Neural cell (in vitro differentiated cells): ENCODE measurements around the gene IL2RG. TPM values are rescaled to one million over a fixed set of nuclear protein-coding genes. Genes with fewer than 3 reads are reported as not detected.

Experiments used
- H2AFZ ChIP-seq: fragments of 200-600, 300-800 bp; sonication (generic), shearing (Covaris generic); 2 replicates; pipeline ENCODE4 v1.6.0; 2014; ENCODE audit warnings: low read depth, mild to moderate bottlenecking, antibody characterized with exemption, low read length, moderate library complexity
- H3F3A ChIP-seq: fragments of 200-600 bp; shearing (Covaris generic); 2 replicates; pipeline ENCODE4 v1.6.1; 2016; ENCODE audit warnings: mild to moderate bottlenecking, moderate library complexity, mixed read lengths, antibody characterized with exemption, low read length; ENCODE audit not compliant: insufficient read depth, poor library complexity, severe bottlenecking
- H3K27ac ChIP-seq: fragments of 200-600, 300-800 bp; sonication (generic), shearing (Covaris generic); 2 replicates; pipeline ENCODE4 v1.5.1; 2014; ENCODE audit warnings: mild to moderate bottlenecking, low read length, moderate library complexity
- H3K27me3 ChIP-seq: fragments of 300-800, 200-600 bp; sonication (generic), shearing (Covaris generic); 2 replicates; pipeline ENCODE4 v1.6.0; 2014; ENCODE audit warnings: mild to moderate bottlenecking, low read depth, low read length, moderate library complexity; ENCODE audit not compliant: insufficient read depth
- H3K36me3 ChIP-seq: fragments of 300-800, 200-600 bp; sonication (generic), shearing (Covaris generic); 2 replicates; pipeline ENCODE4 v1.5.1; 2014; ENCODE audit warnings: mild to moderate bottlenecking, antibody characterized with exemption, low read length, moderate library complexity; ENCODE audit not compliant: insufficient read depth
- H3K4me2 ChIP-seq: fragments of 300-800, 200-600 bp; sonication (generic), shearing (Covaris generic); 2 replicates; pipeline ENCODE4 v1.6.0; 2014; ENCODE audit warnings: mild to moderate bottlenecking, low read length
- H3K4me3 ChIP-seq: fragments of 300-800, 200-600 bp; sonication (generic), shearing (Covaris generic); 2 replicates; pipeline ENCODE4 v1.5.1; 2014; ENCODE audit warnings: mild to moderate bottlenecking, low read length, moderate library complexity
- H3K79me2 ChIP-seq: fragments of 200-600 bp; shearing (Covaris generic); replicated peaks from 2 replicates; pipeline ENCODE4 v1.6.0; 2014; ENCODE audit warnings: mild to moderate bottlenecking, low read length, moderate library complexity; ENCODE audit not compliant: insufficient read depth
- H3K9ac ChIP-seq: fragments of 300-800, 200-600 bp; sonication (generic), shearing (Covaris generic); 2 replicates; pipeline ENCODE4 v1.6.1; 2016; ENCODE audit warnings: mild to moderate bottlenecking, low read length, mixed read lengths
- H3K9me2 ChIP-seq: fragments of 200-600 bp; shearing (Covaris generic); 2 replicates; pipeline ENCODE4 v1.6.1; 2016; ENCODE audit warnings: mild to moderate bottlenecking, low read length, mixed read lengths; ENCODE audit not compliant: insufficient read depth
- H3K9me3 ChIP-seq: fragments of 200-600, 300-800 bp; sonication (generic), shearing (Covaris generic); 2 replicates; pipeline ENCODE4 v1.6.1; 2016; ENCODE audit warnings: mild to moderate bottlenecking, mixed run types, low read length, moderate library complexity, mixed read lengths
- H4K20me1 ChIP-seq: fragments of 200-600 bp; shearing (Covaris generic); 2 replicates; pipeline ENCODE4 v1.6.1; 2016; ENCODE audit warnings: mild to moderate bottlenecking, mixed run types; ENCODE audit not compliant: insufficient read depth
- EP300 ChIP-seq: fragments of 450-650 bp; conservative IDR thresholded peaks from 2 replicates; pipeline ENCODE4 v1.6.1; 2014; ENCODE audit warnings: antibody characterized with exemption, mild to moderate bottlenecking, moderate library complexity; ENCODE audit not compliant: poor library complexity, severe bottlenecking
- EZH2 ChIP-seq: fragments of 200-600, 300-800 bp; shearing (Covaris generic), sonication (generic); IDR thresholded peaks from 2 replicates; pipeline ENCODE4 v1.6.1; 2014; ENCODE audit warnings: antibody characterized with exemption, low read length, borderline replicate concordance, mild to moderate bottlenecking; ENCODE audit not compliant: insufficient read depth, poor library complexity, severe bottlenecking
- MXI1 ChIP-seq: fragments of 450-650 bp; conservative IDR thresholded peaks from 2 replicates; pipeline ENCODE4 v1.6.1; 2014; ENCODE audit warnings: antibody characterized with exemption, mild to moderate bottlenecking; ENCODE audit not compliant: poor library complexity, severe bottlenecking
- POLR2AphosphoS5 ChIP-seq: IDR thresholded peaks from 2 replicates; pipeline ENCODE4 v1.6.1; 2012
- RAD21 ChIP-seq: fragments of 450-650 bp; conservative IDR thresholded peaks from 2 replicates; pipeline ENCODE4 v1.6.1; 2014; ENCODE audit warnings: antibody characterized with exemption, mild to moderate bottlenecking, moderate library complexity
- SMC3 ChIP-seq: fragments of 450-650 bp; conservative IDR thresholded peaks from 2 replicates; pipeline ENCODE4 v1.6.1; 2014; ENCODE audit warnings: antibody characterized with exemption, mild to moderate bottlenecking, moderate library complexity; ENCODE audit not compliant: poor library complexity
- TAF1 ChIP-seq: IDR thresholded peaks from 2 replicates; pipeline ENCODE4 v1.6.1; 2012; ENCODE audit warnings: low read depth
- polyA minus RNA-seq: library from RNA; depleted of rRNA, polyadenylated mRNA; stranded (reverse); fragments of >200 nt; gene quantifications from 2 replicates; pipeline ENCODE4 v1.2.3, GENCODE V29; 2014
- polyA plus RNA-seq: library from polyadenylated mRNA; depleted of rRNA; stranded (reverse); fragments of >200 nt; gene quantifications from 2 replicates; pipeline ENCODE4 v1.2.3, GENCODE V29; 2014
- TF ChIP-seq, protein P1 (sequence below): fragments of 450-650 bp; IDR thresholded peaks from 2 replicates; pipeline ENCODE4 v1.5.1; 2014; ENCODE audit warnings: antibody characterized with exemption, mild to moderate bottlenecking, moderate library complexity; ENCODE audit not compliant: poor library complexity, severe bottlenecking
- TF ChIP-seq, protein P2 (sequence below): IDR thresholded peaks from 2 replicates; pipeline ENCODE4 v1.6.1; 2012; ENCODE audit warnings: borderline replicate concordance

IL2RG gene
- polyA plus RNA-seq (not detected in 2 replicates), polyA minus RNA-seq (not detected in 2 replicates)

- Histone ChIP-seq H3K9me2 (no peaks in the 10 kb centered on the region), H3K36me3 (no peaks in the 10 kb centered on the region), H3K27me3 (no peaks in the 10 kb centered on the region), H3F3A (no peaks in the 10 kb centered on the region), H2AFZ (no peak within 1 kb of the TSS), H3K4me2 (no peak within 1 kb of the TSS), H3K9me3 (no peaks in the 10 kb centered on the region), H3K4me3 (no peak within 1 kb of the TSS), H3K9ac (no peak within 1 kb of the TSS), H3K79me2 (no peaks in the 10 kb centered on the region), H3K27ac (no peak within 1 kb of the TSS), H4K20me1 (no peaks in the 10 kb centered on the region)
- no peak for TF ChIP-seq MXI1
- no peak for TF ChIP-seq EP300
- TF ChIP-seq, protein P1, sequence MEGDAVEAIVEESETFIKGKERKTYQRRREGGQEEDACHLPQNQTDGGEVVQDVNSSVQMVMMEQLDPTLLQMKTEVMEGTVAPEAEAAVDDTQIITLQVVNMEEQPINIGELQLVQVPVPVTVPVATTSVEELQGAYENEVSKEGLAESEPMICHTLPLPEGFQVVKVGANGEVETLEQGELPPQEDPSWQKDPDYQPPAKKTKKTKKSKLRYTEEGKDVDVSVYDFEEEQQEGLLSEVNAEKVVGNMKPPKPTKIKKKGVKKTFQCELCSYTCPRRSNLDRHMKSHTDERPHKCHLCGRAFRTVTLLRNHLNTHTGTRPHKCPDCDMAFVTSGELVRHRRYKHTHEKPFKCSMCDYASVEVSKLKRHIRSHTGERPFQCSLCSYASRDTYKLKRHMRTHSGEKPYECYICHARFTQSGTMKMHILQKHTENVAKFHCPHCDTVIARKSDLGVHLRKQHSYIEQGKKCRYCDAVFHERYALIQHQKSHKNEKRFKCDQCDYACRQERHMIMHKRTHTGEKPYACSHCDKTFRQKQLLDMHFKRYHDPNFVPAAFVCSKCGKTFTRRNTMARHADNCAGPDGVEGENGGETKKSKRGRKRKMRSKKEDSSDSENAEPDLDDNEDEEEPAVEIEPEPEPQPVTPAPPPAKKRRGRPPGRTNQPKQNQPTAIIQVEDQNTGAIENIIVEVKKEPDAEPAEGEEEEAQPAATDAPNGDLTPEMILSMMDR = no peak
- no peak for TF ChIP-seq EZH2
- no peak for TF ChIP-seq TAF1
- TF ChIP-seq, protein P2, sequence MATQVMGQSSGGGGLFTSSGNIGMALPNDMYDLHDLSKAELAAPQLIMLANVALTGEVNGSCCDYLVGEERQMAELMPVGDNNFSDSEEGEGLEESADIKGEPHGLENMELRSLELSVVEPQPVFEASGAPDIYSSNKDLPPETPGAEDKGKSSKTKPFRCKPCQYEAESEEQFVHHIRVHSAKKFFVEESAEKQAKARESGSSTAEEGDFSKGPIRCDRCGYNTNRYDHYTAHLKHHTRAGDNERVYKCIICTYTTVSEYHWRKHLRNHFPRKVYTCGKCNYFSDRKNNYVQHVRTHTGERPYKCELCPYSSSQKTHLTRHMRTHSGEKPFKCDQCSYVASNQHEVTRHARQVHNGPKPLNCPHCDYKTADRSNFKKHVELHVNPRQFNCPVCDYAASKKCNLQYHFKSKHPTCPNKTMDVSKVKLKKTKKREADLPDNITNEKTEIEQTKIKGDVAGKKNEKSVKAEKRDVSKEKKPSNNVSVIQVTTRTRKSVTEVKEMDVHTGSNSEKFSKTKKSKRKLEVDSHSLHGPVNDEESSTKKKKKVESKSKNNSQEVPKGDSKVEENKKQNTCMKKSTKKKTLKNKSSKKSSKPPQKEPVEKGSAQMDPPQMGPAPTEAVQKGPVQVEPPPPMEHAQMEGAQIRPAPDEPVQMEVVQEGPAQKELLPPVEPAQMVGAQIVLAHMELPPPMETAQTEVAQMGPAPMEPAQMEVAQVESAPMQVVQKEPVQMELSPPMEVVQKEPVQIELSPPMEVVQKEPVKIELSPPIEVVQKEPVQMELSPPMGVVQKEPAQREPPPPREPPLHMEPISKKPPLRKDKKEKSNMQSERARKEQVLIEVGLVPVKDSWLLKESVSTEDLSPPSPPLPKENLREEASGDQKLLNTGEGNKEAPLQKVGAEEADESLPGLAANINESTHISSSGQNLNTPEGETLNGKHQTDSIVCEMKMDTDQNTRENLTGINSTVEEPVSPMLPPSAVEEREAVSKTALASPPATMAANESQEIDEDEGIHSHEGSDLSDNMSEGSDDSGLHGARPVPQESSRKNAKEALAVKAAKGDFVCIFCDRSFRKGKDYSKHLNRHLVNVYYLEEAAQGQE = no peak
- TF ChIP-seq POLR2AphosphoS5 = no peak
- no peak for TF ChIP-seq RAD21
- TF ChIP-seq SMC3 = no peak
Observed at GRCh38 chrX:71111141-71111843, at the start of gene IL2RG. Gene IL2RG (minus strand): TSS chrX:71111577. CDS start chrX:71111539, 38 bp downstream.

DNA sequence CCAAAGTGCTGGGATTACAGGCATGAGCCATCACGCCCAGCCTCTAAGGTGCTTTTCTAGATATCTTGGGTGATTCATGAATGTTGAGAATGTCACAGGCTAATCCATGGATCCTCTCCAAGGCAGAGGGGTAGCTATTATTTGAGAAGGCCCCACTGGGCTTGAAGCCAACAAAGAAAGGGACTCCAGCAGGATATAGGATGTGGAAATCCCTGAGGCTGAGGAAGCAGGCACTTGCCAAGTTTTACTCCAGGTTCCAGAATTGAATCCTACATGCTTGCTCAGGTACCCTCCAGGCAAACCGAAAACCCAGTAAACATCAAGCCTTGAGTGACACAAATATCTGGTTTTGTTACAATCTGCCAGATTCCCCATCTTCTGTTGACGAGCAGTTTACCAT is 49.1 kb upstream of the IL2RG start:
- Histone ChIP-seq H3K4me3 (no peak overlapping the region), H4K20me1 (no peaks in the 10 kb centered on the region), H3K27ac (no peak overlapping the region), H3F3A (no peaks in the 10 kb centered on the region), H3K9me3 (no peaks in the 10 kb centered on the region), H3K9me2 (no peaks in the 10 kb centered on the region), H2AFZ (no peak overlapping the region), H3K4me2 (no peak overlapping the region), H3K27me3 (no peaks in the 10 kb centered on the region), H3K36me3 (no peaks in the 10 kb centered on the region), H3K9ac (no peak overlapping the region), H3K79me2 (no peaks in the 10 kb centered on the region)
- TF ChIP-seq RAD21 (no peak), EP300 (no peak), SMC3 (no peak), POLR2AphosphoS5 (no peak), EZH2 (no peak), MXI1 (no peak), TAF1 (no peak)
- TF ChIP-seq, protein P1 = no peak
- TF ChIP-seq, protein P2 = no peak
